HepG2 (cell line): ENCODE measurements around the gene RTEL1. TPM values are rescaled to one million over a fixed set of nuclear protein-coding genes. Genes with fewer than 3 reads are reported as not detected.
A peak's percentile ranks its signal among the peaks of the same experiment; 100 is the strongest.

Source experiments
- HINFP ChIP-seq: sonication (generic); formaldehyde crosslinking; IDR thresholded peaks from 2 replicates; pipeline ENCODE4 v1.4.0; 2020; ENCODE audit warnings: low read depth, mild to moderate bottlenecking, missing genetic modification reagents
- HMG20A ChIP-seq: IDR thresholded peaks from 2 replicates; pipeline ENCODE4 v1.6.1; 2016; ENCODE audit warnings: borderline replicate concordance
- HNF4A ChIP-seq: sonication (generic); formaldehyde crosslinking; IDR thresholded peaks from 2 replicates; pipeline ENCODE4 v1.4.0; 2020; ENCODE audit warnings: missing genetic modification reagents
- JARID2 ChIP-seq: sonication (generic); formaldehyde crosslinking; IDR thresholded peaks from 2 replicates; pipeline ENCODE4 v1.8.1; 2023; ENCODE audit warnings: missing genetic modification reagents, inconsistent platforms; ENCODE audit not compliant: insufficient replicate concordance
- NFYB ChIP-seq: sonication (generic); formaldehyde crosslinking; IDR thresholded peaks from 2 replicates; pipeline ENCODE4 v1.4.0; 2020; ENCODE audit warnings: missing genetic modification reagents
- SP4 ChIP-seq: sonication (generic); formaldehyde crosslinking; IDR thresholded peaks from 2 replicates; pipeline ENCODE4 v1.8.1; 2023; ENCODE audit warnings: mild to moderate bottlenecking, missing genetic modification reagents
- ZBTB10 ChIP-seq: sonication (generic); formaldehyde crosslinking; IDR thresholded peaks from 2 replicates; pipeline ENCODE4 v1.4.0; 2020; ENCODE audit warnings: missing genetic modification reagents, borderline replicate concordance
- ZGPAT ChIP-seq: IDR thresholded peaks from 2 replicates; pipeline ENCODE4 v1.6.1; 2016; ENCODE audit warnings: mild to moderate bottlenecking
- ZNF275 ChIP-seq: sonication (generic); formaldehyde crosslinking; IDR thresholded peaks from 2 replicates; pipeline ENCODE4 v1.8.0; 2022; ENCODE audit warnings: missing genetic modification reagents, mild to moderate bottlenecking, inconsistent platforms, borderline replicate concordance
- ZNF331 ChIP-seq: sonication (generic); formaldehyde crosslinking; IDR thresholded peaks from 2 replicates; pipeline ENCODE4 v1.4.0; 2020; ENCODE audit warnings: missing genetic modification reagents
- ZNF512B ChIP-seq: sonication (generic); formaldehyde crosslinking; IDR thresholded peaks from 2 replicates; pipeline ENCODE4 v1.5.1; 2020; ENCODE audit warnings: missing genetic modification reagents, mild to moderate bottlenecking, borderline replicate concordance
- ZNF556 ChIP-seq: sonication (generic); formaldehyde crosslinking; IDR thresholded peaks from 2 replicates; pipeline ENCODE4 v1.4.0; 2020; ENCODE audit warnings: mild to moderate bottlenecking, missing genetic modification reagents, borderline replicate concordance
- ZNF720 ChIP-seq: sonication (generic); formaldehyde crosslinking; IDR thresholded peaks from 2 replicates; pipeline ENCODE4 v1.4.0; 2020; ENCODE audit warnings: missing genetic modification reagents
- ZNF790 ChIP-seq: sonication (generic); formaldehyde crosslinking; IDR thresholded peaks from 2 replicates; pipeline ENCODE4 v1.8.0; 2022; ENCODE audit warnings: missing genetic modification reagents, mild to moderate bottlenecking, borderline replicate concordance
- ZNF792 ChIP-seq: IDR thresholded peaks from 2 replicates; pipeline ENCODE4 v1.6.1; 2016
- polyA plus RNA-seq, 8 experiments: library from polyadenylated mRNA; depleted of rRNA in 3 of 8; stranded (reverse) in 7 of 8; unstranded in 1 of 8; fragments of >200 nt; fragmentation: Illumina TruSeq in 4 of 8; extraction: Trizol in 4 of 8; gene quantifications; 2 replicates each; pipeline versions ENCODE4 v1.2.1 to v1.2.3, GENCODE V29; 2011 to 2016; ENCODE audit warnings: low read depth in 4 of 8, missing spikeins in 1 of 8, mixed read lengths in 1 of 8; ENCODE audit not compliant: insufficient read depth in 1 of 8
- total RNA-seq, 5 experiments: library from RNA; depleted of rRNA; stranded (reverse); fragments of >200 nt; fragmentation: Illumina TruSeq; extraction: Trizol; gene quantifications; 2 replicates each; pipeline ENCODE4 v1.2.3, GENCODE V29; 2016; ENCODE audit warnings: low read depth in 1 of 5
- TF ChIP-seq, protein P1 (sequence below): sonication (generic); formaldehyde crosslinking; IDR thresholded peaks from 2 replicates; pipeline ENCODE4 v1.5.0; 2020; ENCODE audit warnings: mild to moderate bottlenecking, missing genetic modification reagents

RTEL1 gene
- total and polyA plus RNA-seq, 2 of the 13 experiments (the other 11 are each of a cell fraction or from before 2014, with no cell fraction given), result 21.8 to 36.4 TPM

GRCh38 chr20:63736893-63737694 is 79.0 kb downstream of the RTEL1 start (continued):
- TF ChIP-seq ZNF790 (no peak), HMG20A (CRISPR knock-in tag) (no peak), JARID2 (CRISPR knock-in tag) (no peak), ZNF331 (CRISPR knock-in tag) (no peak), ZNF792 (peak; percentile 52; the same call in 1 of the 2 replicates), ZNF512B (CRISPR knock-in tag) (no peak; the same call in 1 of the 2 replicates), ZNF720 (CRISPR knock-in tag) (no peak), NFYB (CRISPR knock-in tag) (peak; percentile 50), SP4 (CRISPR knock-in tag) (peak; percentile 50), ZNF556 (CRISPR knock-in tag) (peak; percentile 40; the same call in 1 of the 2 replicates), HINFP (CRISPR knock-in tag) (peak; percentile 75; the same call in 1 of the 2 replicates), ZBTB10 (CRISPR knock-in tag) (0 out of 2 replicates have a peak, but pooled peaks have one; percentile 27), ZGPAT (peak; percentile 66), HNF4A (CRISPR knock-in tag) (no peak), ZNF275 (CRISPR knock-in tag) (no peak)
- TF ChIP-seq, protein P1, sequence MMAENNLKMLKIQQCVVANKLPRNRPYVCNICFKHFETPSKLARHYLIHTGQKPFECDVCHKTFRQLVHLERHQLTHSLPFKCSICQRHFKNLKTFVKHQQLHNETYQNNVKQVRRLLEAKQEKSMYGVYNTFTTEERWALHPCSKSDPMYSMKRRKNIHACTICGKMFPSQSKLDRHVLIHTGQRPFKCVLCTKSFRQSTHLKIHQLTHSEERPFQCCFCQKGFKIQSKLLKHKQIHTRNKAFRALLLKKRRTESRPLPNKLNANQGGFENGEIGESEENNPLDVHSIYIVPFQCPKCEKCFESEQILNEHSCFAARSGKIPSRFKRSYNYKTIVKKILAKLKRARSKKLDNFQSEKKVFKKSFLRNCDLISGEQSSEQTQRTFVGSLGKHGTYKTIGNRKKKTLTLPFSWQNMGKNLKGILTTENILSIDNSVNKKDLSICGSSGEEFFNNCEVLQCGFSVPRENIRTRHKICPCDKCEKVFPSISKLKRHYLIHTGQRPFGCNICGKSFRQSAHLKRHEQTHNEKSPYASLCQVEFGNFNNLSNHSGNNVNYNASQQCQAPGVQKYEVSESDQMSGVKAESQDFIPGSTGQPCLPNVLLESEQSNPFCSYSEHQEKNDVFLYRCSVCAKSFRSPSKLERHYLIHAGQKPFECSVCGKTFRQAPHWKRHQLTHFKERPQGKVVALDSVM (CRISPR knock-in tag), result no peak
